NCI-H446 treated with DMSO at 0.1 percent for 48 hours (cell line): ENCODE results near the gene PGAP6.
"Not testable (repeated sequence)": the region's sequence is repeated elsewhere in the genome, so short reads cannot be mapped to it uniquely, and the experiment has no call there.

Experiments used
- DNase-seq: peaks from one replicate; lab custom pipeline; 2025; lab: John Stamatoyannopoulos, UW

PGAP6 gene

DNA sequence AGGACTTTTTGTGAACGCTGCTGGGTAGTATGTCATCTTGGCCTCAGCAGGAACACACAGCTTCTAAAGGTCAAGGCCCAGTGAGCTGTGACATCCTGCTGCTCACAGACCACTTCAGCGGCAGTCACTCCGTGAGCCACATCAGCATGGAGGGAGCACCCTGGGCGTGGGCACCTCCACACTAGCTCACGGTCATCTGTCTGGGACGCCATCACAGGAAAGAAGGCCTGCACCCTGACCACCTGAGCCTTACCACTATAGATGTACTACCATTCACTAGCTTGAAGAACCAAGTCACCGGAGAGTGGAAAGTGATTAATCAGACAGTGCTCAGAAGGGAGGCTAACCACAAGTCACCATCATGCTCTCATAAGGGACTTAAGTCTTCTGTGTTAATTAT, 32.6 kb downstream of the PGAP6 start:
- DNase-seq = no peak

DNA sequence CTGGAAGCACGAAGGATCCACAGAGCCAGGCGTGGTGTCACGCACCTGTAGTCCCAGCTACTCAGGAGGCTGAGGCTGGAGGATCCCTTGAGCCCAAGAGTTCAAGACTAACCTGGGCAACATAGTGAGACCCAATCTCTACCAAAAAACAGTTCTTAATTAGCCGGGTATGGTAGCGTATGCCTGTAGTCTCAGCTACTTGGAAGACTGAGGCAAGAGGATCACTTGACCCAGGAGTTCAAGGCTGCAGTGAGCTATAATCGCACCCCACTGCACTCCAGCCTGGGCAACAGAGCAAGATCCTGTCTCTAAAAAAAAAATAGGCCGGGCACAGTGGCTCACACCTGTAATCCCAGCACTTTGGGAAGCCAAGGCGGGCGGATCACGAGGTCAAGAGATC, 33.3 kb downstream of the PGAP6 start:
- DNase-seq = not testable (repeated sequence)

- DNase-seq = no peak
Measured at GRCh38 chr16:347203-347602, 34.6 kb downstream of the PGAP6 start.

DNA sequence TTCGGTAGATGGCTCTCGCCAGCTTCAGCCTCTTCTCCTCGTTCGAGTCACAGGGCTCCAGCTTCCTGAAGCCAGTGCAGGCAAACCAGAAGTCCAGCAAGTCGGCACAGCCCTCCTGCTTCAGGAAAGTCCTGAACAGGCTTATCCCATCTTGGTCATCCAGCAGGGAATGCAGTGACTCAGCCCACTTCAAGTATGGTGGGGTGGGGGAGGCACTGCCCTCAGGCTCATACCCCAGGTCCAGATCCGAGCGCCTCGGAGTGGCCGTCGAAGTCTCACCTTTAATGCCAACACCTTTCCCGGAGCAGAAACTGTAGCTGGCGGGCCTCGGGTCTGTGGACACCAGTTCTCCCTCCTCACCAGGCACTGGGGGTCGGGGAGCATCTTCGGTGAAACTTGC, 35.2 kb downstream of the PGAP6 start:
- DNase-seq = no peak

GRCh38 chr16:345772-346171, 36.0 kb downstream of the PGAP6 start:
- DNase-seq = no peak

DNA sequence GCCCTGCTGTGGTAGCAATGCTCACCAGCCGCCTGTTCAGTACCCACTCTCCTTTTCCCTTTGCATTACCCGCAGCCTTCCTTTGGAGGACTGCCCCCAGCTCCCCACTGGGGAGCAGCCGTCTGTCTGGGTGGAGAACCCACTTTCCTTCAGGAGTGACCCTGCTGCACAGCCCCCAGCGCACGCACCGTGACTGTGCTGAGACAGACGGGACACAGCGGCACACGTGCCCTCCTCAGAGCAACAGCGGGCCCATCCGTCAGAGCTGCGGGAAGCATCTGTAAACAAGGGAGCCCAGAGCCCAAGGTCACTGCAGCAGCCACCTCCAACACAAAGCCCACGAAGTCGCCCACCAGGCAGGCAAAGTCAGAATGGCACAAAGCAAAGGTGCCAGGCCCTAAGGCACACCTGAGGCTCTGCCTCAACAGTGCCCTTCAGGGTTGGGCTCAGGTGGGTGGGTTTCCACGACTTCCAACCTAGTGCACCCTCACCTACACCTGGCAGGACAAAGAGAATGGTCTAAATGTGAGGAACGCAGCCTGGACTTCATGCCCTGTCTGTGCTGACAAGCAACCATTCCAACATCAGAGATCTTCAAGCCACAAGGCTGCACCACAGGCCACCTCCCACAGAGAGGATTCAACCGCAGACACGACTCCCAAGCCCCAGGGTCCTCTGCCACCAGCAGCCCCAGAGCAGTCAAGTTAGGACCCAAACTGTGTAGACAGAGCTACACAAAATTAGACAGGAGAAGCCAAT, 39.1 kb downstream of the PGAP6 start:
- no peak for DNase-seq

GRCh38 chr16:341974-342336, 39.8 kb downstream of the PGAP6 start:
- DNase-seq = not testable (repeated sequence)

GRCh38 chr16:341095-341973, 40.4 kb downstream of the PGAP6 start:
- not testable (repeated sequence) for DNase-seq

DNA sequence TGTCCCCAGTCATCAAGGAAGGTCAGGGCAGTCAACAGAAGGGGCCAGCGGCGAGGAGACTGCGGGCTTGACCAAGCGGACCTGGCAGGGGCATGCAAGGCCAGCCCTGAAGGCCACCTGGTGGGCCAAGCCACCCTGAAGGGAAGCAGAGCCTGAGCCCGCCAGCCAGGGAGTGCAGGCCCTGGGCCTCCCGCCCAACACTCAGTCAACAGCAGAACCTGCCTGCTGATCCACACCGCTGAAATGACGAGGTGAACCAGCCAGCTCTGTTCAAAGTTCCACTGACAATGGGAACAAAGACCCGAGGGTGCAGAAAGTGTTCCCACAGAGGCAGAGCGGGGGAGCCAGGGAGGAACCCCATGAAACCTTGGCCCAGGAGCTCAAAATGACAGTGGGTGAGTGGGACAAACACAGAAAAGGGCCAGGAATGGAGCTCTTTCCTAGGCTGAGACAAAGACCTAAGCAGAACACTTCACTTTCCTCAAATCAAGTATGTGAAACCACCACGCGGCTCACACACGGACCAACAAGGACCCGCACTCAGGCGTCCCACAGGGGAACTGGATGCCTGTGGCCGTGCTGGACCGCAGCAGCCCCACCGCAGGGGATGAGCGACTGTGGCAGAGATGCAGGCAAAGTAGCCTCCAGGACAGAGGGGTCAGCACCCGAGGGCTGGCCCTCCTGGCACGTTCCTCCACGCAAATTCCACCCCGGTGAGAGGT, 41.2 kb downstream of the PGAP6 start:
- DNase-seq = no peak

DNA sequence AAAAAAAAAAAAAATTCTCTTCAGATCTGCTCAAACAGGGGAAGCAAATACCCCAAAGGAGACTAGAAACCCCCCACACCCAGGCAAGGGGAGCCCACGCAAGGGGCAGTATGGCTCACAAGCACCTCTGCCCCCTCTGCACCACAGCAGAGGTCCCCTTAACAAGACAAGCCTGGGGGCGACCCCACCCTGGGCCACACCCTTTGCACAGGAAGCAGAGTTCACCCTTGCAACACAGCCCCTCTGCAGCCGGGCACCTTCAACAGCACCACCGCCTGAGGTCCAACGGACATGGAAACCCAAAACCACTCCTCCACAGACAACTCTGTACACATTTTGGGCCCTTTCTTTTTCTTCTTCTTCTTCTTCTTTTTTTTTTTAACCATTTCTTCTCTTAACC, 42.1 kb downstream of the PGAP6 start:
- DNase-seq = no peak

DNA sequence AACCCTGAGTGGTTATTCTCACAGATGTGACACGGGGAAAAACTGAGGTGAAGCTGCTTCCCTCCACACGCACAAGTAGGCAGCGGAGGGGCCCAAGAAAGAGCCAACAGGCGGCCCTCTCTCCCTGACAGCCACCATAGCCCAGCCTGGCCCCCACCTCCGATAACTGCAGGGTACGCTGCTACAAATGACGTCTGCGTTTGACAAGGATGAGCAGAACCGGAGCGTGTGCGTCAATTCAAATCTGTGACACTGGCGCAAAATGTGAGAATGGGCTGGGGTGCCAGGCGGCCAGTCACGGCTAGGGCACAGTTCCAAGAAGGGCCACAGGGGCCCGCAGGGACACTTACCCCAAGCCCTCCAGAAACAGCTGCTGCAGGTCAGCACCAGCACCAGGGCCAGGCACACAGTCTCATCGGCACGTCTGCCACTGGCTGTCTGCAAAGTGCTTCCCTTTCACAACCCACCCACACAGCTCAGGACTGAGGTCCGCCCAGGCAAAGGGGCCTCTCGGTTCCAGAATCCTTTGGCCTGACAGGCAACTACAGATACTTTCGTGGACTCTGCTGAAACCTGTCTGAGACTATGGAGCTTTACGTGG, 43.7 kb downstream of the PGAP6 start:
- DNase-seq = no peak

- peak; percentile 2 for DNase-seq
Measured at GRCh38 chr16:337437-337836, 44.3 kb downstream of the PGAP6 start.

GRCh38 chr16:336269-336668, 45.5 kb downstream of the PGAP6 start:
- DNase-seq = no peak

- DNase-seq = not testable (repeated sequence)
Measured at GRCh38 chr16:334861-335632, 46.7 kb downstream of the PGAP6 start.

DNA sequence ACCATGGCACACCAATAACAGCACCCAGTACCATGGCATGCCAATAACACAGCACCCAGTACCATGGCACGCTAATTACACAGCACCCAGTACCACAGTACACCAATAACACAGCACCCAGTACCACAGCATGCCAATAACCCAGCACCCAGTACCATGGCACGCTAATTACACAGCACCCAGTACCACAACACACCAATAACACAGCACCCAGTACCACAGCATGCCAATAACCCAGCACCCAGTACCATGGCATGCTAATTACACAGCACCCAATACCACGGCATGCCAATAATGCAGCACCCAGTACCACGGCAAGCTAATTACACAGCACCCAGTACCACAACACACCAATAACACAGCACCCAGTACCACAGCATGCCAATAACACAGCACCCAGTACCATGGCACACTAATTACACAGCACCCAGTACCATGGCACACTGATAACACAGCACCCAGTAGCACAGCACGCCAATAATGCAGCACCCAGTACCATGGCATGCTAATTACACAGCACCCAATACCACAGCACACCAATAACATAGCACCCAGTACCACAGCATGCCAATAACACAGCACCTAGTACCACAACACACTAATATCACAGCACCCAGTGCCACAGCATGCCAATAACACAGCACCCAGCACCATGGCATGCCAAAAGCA, 47.5 kb downstream of the PGAP6 start:
- DNase-seq = not testable (repeated sequence)

GRCh38 chr16:333406-334094, 48.2 kb downstream of the PGAP6 start:
- no peak for DNase-seq

DNA sequence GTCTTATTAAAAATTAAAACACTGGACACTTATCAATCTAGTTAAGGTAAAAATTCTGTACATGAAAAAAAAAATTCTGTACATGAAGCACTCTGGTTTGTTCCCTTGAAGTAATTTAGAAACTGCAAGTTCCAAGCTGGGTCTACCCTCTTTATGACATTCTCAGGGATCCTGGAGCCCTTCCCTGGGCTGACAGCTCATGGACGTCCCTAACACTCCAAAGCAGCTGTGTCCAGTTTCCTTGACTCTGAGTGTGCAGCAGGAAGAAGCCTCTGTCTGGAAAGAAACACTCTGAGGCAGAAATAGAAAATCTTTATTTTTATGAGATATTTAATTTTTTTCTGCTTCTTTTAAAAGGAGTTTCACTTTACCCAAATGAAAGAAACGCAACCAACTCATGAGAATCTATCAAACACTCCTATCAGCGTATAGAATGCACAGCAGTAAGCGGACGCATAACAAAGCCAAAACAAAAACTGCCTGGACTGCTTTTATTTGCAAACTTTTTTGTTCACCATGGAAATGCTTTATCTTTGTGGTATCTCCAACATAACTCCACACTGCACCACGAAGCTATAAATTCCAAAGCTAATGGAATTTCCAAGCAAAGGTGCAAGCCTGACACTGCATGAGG, 50.5 kb downstream of the PGAP6 start:
- DNase-seq = not testable (repeated sequence)

GRCh38 chr16:330741-331140, 51.0 kb downstream of the PGAP6 start:
- no peak for DNase-seq

DNA sequence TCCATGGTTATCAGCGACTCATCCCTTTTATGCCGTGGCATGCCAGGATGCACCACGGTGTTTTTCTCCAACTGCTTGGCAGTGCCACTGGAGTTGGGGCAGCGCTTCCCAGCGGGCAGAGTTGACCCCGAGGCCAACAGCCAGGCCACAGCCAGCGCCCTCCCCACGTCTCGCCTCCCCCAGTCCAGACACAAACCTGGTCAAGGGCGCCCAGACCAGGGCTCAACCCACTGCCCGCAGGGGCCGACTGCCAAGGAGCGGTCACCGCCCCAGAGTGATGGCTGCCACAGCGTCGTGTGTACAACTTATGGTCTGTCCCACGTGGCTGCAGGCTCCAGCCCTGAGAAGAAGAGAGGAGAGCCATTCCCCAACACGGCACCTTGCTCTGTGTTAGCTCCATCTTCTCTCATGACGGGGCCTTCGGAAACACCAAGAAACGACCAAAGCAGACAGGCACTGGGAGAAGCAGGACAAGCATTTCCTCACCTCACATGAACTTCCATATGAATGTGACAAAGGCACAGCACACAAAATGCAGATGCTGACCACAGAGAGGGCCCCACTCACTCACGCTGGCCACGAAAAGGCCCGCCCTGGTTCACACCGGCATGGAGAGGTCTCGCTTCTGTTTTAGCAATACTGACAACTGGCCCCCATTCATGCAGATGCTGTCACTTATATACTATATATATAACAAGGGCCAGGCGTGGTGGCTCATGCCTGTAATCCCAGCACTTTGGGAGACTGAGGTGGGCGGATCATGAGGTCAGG, 56.2 kb downstream of the PGAP6 start:
- no peak for DNase-seq
